ENCODE results near the gene UNC5A.

The UNC5A gene

DNA sequence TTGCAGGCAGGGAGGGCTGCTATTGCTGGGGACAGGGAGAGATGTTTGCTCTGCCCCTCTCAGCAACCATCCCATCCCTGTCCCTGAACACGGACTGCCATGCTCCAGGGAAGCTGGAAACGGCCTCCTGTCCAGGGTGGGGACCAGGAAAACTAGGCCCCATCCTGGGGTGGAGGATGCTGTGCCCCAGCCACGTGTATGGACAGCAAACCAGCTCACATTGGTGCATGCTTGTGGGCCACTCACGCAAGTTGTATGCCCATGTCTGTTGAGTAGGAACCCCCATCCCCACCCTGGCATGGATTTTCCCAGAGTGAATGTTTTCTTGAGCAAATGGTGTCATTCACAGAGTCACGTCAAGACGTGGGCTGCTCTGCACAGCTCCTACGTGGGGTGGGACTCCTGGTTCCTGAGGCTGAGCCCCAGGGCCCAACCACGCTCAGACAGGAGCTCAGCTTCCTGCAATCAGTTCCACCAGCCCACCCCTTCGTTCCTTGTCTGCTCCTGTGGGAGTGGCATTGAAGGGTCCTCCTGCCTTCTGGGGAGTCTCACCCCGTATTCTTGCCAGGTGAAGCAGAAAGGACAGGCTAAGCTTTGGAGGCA, 4.6 kb downstream of the UNC5A start:
- TF ChIP-seq ZNF621 (tag by site-specific recombination; IDR thresholded peaks at IDR 0.05) (no peak), ZEB2 (tag by site-specific recombination; IDR thresholded peaks at IDR 0.05) (no peak), KLF16 (tag by site-specific recombination; IDR thresholded peaks at IDR 0.05) (no peak), ZNF157 (tag by site-specific recombination; IDR thresholded peaks at IDR 0.05) (no peak), ZNF223 (tag by site-specific recombination; IDR thresholded peaks at IDR 0.05) (no peak), ZNF175 (tag by site-specific recombination; IDR thresholded peaks at IDR 0.05) (no peak), ZNF555 (tag by site-specific recombination; conservative IDR thresholded peaks at IDR 0.05) (no peak), ZBTB48 (tag by site-specific recombination; IDR thresholded peaks at IDR 0.05) (no peak), ZNF140 (tag by site-specific recombination; IDR thresholded peaks at IDR 0.05) (no peak), GLI4 (tag by site-specific recombination; IDR thresholded peaks at IDR 0.05) (no peak)
- TF ChIP-seq, protein P1, sequence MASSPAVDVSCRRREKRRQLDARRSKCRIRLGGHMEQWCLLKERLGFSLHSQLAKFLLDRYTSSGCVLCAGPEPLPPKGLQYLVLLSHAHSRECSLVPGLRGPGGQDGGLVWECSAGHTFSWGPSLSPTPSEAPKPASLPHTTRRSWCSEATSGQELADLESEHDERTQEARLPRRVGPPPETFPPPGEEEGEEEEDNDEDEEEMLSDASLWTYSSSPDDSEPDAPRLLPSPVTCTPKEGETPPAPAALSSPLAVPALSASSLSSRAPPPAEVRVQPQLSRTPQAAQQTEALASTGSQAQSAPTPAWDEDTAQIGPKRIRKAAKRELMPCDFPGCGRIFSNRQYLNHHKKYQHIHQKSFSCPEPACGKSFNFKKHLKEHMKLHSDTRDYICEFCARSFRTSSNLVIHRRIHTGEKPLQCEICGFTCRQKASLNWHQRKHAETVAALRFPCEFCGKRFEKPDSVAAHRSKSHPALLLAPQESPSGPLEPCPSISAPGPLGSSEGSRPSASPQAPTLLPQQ (tag by site-specific recombination; IDR thresholded peaks at IDR 0.05) = no peak
- TF ChIP-seq, protein P2, sequence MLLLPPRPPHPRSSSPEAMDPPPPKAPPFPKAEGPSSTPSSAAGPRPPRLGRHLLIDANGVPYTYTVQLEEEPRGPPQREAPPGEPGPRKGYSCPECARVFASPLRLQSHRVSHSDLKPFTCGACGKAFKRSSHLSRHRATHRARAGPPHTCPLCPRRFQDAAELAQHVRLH (tag by site-specific recombination; IDR thresholded peaks at IDR 0.05) = no peak
- TF ChIP-seq, protein P3, sequence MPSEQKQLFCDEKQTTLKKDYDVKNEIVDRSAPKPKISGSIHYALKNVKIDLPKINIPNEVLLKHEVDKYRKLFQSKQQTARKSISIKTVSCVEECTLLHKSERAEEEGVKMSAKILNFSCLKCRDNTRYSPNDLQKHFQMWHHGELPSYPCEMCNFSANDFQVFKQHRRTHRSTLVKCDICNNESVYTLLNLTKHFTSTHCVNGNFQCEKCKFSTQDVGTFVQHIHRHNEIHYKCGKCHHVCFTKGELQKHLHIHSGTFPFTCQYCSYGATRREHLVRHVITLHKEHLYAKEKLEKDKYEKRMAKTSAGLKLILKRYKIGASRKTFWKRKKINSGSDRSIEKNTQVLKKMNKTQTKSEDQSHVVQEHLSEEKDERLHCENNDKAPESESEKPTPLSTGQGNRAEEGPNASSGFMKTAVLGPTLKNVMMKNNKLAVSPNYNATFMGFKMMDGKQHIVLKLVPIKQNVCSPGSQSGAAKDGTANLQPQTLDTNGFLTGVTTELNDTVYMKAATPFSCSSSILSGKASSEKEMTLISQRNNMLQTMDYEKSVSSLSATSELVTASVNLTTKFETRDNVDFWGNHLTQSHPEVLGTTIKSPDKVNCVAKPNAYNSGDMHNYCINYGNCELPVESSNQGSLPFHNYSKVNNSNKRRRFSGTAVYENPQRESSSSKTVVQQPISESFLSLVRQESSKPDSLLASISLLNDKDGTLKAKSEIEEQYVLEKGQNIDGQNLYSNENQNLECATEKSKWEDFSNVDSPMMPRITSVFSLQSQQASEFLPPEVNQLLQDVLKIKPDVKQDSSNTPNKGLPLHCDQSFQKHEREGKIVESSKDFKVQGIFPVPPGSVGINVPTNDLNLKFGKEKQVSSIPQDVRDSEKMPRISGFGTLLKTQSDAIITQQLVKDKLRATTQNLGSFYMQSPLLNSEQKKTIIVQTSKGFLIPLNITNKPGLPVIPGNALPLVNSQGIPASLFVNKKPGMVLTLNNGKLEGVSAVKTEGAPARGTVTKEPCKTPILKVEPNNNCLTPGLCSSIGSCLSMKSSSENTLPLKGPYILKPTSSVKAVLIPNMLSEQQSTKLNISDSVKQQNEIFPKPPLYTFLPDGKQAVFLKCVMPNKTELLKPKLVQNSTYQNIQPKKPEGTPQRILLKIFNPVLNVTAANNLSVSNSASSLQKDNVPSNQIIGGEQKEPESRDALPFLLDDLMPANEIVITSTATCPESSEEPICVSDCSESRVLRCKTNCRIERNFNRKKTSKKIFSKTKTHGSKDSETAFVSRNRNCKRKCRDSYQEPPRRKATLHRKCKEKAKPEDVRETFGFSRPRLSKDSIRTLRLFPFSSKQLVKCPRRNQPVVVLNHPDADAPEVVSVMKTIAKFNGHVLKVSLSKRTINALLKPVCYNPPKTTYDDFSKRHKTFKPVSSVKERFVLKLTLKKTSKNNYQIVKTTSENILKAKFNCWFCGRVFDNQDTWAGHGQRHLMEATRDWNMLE (tag by site-specific recombination; conservative IDR thresholded peaks at IDR 0.05; ENCODE audit: low read depth) = no peak
- TF ChIP-seq, protein P4, sequence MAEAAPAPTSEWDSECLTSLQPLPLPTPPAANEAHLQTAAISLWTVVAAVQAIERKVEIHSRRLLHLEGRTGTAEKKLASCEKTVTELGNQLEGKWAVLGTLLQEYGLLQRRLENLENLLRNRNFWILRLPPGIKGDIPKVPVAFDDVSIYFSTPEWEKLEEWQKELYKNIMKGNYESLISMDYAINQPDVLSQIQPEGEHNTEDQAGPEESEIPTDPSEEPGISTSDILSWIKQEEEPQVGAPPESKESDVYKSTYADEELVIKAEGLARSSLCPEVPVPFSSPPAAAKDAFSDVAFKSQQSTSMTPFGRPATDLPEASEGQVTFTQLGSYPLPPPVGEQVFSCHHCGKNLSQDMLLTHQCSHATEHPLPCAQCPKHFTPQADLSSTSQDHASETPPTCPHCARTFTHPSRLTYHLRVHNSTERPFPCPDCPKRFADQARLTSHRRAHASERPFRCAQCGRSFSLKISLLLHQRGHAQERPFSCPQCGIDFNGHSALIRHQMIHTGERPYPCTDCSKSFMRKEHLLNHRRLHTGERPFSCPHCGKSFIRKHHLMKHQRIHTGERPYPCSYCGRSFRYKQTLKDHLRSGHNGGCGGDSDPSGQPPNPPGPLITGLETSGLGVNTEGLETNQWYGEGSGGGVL (tag by site-specific recombination; IDR thresholded peaks at IDR 0.05) = no peak
- TF ChIP-seq, protein P5, sequence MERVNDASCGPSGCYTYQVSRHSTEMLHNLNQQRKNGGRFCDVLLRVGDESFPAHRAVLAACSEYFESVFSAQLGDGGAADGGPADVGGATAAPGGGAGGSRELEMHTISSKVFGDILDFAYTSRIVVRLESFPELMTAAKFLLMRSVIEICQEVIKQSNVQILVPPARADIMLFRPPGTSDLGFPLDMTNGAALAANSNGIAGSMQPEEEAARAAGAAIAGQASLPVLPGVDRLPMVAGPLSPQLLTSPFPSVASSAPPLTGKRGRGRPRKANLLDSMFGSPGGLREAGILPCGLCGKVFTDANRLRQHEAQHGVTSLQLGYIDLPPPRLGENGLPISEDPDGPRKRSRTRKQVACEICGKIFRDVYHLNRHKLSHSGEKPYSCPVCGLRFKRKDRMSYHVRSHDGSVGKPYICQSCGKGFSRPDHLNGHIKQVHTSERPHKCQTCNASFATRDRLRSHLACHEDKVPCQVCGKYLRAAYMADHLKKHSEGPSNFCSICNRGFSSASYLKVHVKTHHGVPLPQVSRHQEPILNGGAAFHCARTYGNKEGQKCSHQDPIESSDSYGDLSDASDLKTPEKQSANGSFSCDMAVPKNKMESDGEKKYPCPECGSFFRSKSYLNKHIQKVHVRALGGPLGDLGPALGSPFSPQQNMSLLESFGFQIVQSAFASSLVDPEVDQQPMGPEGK (tag by site-specific recombination; IDR thresholded peaks at IDR 0.05) = no peak
- Histone ChIP-seq H3K36me3 (ENCODE audit: control insufficient read depth in 2 of 2, insufficient read depth in 1 of 2, low read length in 2 of 2) (no peaks in the 10 kb centered on the region), H3K9me3 (ENCODE audit: control insufficient read depth, insufficient read depth, low read depth, low read length) (no peaks in the 10 kb centered on the region), H3K4me3 (ENCODE audit: low read depth, low read length) (no peak overlapping the region), H3K27ac (ENCODE audit: extremely low read depth, low read depth, low read length) (no peak overlapping the region), H3K4me1 (ENCODE audit: control insufficient read depth, insufficient read depth, low read length) (no peaks in the 10 kb centered on the region)
- POLR2A ChIA-PET = no interaction called here
- CTCF ChIA-PET = interaction anchor here (3.5 kb wide), 1 partner anchor 154 kb away, joined by 25 read pairs; no protein-coding TSS in a partner anchor
